Measurements from ENCODE around the gene SEC61A2.
A peak's percentile ranks its signal among the peaks of the same experiment; 100 is the strongest.

The SEC61A2 gene

DNA sequence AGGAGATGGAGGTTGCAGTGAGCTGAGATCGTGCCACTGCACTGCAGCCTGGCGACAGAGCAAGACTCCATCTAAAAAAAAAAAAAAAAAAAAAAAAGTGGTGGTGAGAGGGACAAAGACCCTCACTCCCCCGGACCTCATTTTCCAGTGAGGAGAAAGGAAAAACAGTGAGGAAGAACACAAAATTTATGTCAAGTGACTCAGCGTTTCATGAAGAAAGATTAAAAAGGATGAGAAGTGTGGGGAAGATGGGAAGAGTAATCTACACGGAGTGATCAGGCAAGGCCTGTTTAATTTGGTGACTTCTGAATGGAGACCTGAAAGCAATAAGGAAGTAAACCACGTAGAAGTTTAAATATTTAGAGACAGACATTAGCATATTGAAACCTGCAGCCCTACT is 59.2 kb downstream of the SEC61A2 start:
- CTCF ChIA-PET, result no interaction called here
- no peak for DNase-seq (ENCODE audit: low read depth, low spot score)
- POLR2A ChIA-PET, result no interaction called here

DNA sequence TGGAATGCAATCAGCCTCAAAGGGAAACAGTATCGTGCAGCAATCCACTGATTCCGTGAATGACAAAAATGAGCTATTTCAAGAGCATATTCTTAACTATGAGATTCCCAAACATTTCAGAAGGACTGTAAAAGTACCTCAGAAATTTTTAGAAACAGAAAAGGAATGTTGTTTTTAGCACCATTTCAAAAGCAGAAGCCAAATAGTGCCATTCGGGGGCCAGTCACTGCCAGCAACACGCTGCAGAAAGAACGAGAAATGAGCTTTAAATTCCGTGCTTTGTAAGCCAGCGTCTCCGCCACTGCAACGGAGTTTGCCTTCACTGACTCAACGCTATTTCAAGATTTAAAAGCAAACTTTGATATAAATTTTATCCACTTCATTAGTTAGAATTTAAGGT is 59.9 kb downstream of the SEC61A2 start:
- CTCF ChIA-PET, result interaction anchor here (1.2 kb wide), 1 partner anchor 12 kb away, joined by 5 read pairs; no protein-coding TSS in a partner anchor
- DNase-seq (ENCODE audit: low read depth, low spot score), result no peak
- H3K4me3 ChIP-seq (ENCODE audit: low read depth, low read length), result no peak overlapping the region
- POLR2A ChIA-PET, result no interaction called here
- TF ChIP-seq, protein P1, sequence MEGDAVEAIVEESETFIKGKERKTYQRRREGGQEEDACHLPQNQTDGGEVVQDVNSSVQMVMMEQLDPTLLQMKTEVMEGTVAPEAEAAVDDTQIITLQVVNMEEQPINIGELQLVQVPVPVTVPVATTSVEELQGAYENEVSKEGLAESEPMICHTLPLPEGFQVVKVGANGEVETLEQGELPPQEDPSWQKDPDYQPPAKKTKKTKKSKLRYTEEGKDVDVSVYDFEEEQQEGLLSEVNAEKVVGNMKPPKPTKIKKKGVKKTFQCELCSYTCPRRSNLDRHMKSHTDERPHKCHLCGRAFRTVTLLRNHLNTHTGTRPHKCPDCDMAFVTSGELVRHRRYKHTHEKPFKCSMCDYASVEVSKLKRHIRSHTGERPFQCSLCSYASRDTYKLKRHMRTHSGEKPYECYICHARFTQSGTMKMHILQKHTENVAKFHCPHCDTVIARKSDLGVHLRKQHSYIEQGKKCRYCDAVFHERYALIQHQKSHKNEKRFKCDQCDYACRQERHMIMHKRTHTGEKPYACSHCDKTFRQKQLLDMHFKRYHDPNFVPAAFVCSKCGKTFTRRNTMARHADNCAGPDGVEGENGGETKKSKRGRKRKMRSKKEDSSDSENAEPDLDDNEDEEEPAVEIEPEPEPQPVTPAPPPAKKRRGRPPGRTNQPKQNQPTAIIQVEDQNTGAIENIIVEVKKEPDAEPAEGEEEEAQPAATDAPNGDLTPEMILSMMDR (IDR thresholded peaks at IDR 0.05; ENCODE audit: insufficient read depth, low read length, missing control alignments), result no peak

More for the DNA sequence above, 59.2 kb downstream of the SEC61A2 start:
- TF ChIP-seq, protein P1 (IDR thresholded peaks at IDR 0.05; ENCODE audit: insufficient read depth, low read length, missing control alignments), result no peak
- no peak overlapping the region for H3K4me3 ChIP-seq (ENCODE audit: low read depth, low read length)

DNA sequence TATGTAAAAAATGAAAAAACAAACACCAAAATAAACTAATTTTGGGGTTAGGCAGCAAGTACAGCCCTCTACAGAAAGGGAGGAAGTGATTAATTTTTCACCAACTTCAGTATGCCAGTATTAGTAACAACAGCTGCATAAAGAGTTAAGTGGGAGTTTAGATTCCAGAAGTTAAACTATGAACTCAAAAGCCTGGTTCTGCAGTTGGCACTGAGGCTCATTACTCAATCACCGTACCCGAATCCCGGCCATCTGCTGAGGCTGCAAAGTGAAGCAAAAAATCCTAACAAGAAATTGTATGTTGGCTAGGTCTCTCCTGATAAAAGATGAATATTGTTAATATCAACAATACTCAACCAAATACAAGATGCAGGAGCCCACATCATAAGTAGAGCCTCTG is 62.2 kb downstream of the SEC61A2 start:
- CTCF ChIA-PET, result interaction anchor here (0.6 to 16.7 kb wide), 3 partner anchors 23 to 883 kb away, joined by 3 to 156 read pairs (median 4); no protein-coding TSS in a partner anchor
- POLR2A ChIA-PET, result no interaction called here
- TF ChIP-seq, protein P1 (IDR thresholded peaks at IDR 0.05; ENCODE audit: insufficient read depth, low read length, missing control alignments), result no peak

DNA sequence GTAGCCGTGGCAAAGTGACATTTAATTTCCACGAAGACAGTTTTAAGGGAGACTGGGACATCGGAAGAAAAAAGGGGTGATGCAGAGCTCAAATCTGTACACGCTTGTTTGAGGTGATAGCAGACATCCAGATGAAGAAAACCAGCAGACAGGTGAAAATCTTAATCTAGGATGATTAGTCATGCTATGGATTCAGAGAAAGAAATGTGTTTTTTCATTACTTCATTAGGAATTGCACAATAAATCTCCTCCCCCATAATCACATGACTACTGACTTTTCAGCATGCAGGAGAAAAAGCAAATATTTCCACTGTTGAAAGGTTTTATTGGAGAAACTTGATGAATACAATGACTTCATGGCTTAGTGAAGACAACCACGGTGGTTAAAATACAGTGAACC is 63.7 kb downstream of the SEC61A2 start:
- ChIA-PET POLR2A (interaction anchor here (0.6 kb wide), 1 partner anchor 547 kb away, joined by 3 read pairs; no protein-coding TSS in a partner anchor), CTCF (interaction anchor here (0.8 to 16.7 kb wide), 3 partner anchors 9 to 71 kb away, joined by 3 to 156 read pairs (median 5); no protein-coding TSS in a partner anchor)
- no peak for DNase-seq (ENCODE audit: low read depth, low spot score)

More for the DNA sequence above, 62.2 kb downstream of the SEC61A2 start:
- no peak overlapping the region for H3K4me3 ChIP-seq (ENCODE audit: low read depth, low read length)
- no peak for DNase-seq (ENCODE audit: low read depth, low spot score)

DNA sequence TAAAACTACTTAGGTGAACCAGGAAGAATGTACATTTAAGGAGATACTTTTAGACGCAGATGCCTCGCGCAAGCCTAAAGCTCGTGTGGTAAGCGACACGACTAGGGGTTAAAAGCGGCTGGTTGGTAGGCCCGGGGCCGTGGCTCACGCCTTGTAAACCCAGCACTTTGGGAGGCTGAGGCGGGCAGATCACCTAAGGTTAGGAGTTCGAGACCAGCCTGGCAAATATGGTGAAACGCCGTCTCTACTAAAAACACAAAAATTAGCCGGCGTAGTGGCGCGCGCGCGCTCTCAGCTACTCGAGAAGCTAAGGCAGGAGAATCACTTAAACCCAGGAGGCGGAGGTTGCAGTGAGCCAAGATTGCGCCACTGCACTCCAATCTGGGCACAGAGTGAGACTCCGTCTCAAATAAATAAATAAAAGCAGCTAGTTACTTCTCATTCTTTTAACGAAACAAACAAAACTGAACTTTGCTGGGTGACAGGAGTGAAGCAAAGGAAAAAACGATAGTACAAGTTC is 65.3 kb downstream of the SEC61A2 start:
- ChIA-PET POLR2A (interaction anchor here (0.6 to 1.0 kb wide), 3 partner anchors 10 to 515 kb away, joined by 3 read pairs; no protein-coding TSS in a partner anchor), CTCF (interaction anchor here (1.4 to 16.7 kb wide), 2 partner anchors 19 to 879 kb away, joined by 7 to 156 read pairs; no protein-coding TSS in a partner anchor)
- peak overlapping the region; percentile 99 for H3K4me3 ChIP-seq (ENCODE audit: low read depth, low read length)
- no peak for DNase-seq (ENCODE audit: low read depth, low spot score)
- TF ChIP-seq, protein P1 (IDR thresholded peaks at IDR 0.05; ENCODE audit: insufficient read depth, low read length, missing control alignments), result no peak

More for the DNA sequence above, 63.7 kb downstream of the SEC61A2 start:
- TF ChIP-seq, protein P1 (IDR thresholded peaks at IDR 0.05; ENCODE audit: insufficient read depth, low read length, missing control alignments), result no peak
- H3K4me3 ChIP-seq (ENCODE audit: low read depth, low read length), result no peak overlapping the region

DNA sequence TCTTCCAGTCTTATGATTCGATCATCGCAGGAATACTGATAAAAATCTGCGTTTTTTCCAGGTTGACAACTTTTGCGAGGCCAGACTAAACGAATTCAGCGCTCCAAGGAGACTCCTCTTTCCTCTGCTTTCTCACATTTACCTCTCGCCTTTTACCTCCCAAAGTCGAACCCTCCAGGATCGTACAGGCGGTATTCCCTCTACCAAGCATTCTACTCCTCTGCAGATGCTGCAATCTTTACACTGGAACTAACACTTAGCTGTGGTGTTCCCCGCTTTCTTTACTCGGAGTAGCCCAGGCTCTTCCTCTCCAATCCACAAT is 65.8 kb downstream of the SEC61A2 start:
- H3K4me3 ChIP-seq (ENCODE audit: low read depth, low read length), result peak overlapping the region; percentile 99
- POLR2A ChIA-PET, result interaction anchor here (0.6 to 1.3 kb wide), 4 partner anchors 11 to 515 kb away, joined by 3 to 6 read pairs (median 3); no protein-coding TSS in a partner anchor
- TF ChIP-seq, protein P1 (IDR thresholded peaks at IDR 0.05; ENCODE audit: insufficient read depth, low read length, missing control alignments), result no peak
- DNase-seq (ENCODE audit: low read depth, low spot score), result no peak
- CTCF ChIA-PET, result interaction anchor here (1.0 to 16.7 kb wide), 3 partner anchors 19 to 879 kb away, joined by 7 to 156 read pairs (median 7); no protein-coding TSS in a partner anchor
